HG03097 (cell line): Measurements from ENCODE around the gene REV1.
"Not testable (repeated sequence)": the region's sequence is repeated elsewhere in the genome, so short reads cannot be mapped to it uniquely, and the experiment has no call there.

Experiments used
- ATAC-seq: cut with Tn5 transposase; IDR thresholded peaks from one replicate; pipeline ENCODE4 v1.9.1; 2021; ENCODE audit not compliant: unreplicated experiment, low FRiP score

Gene REV1

DNA sequence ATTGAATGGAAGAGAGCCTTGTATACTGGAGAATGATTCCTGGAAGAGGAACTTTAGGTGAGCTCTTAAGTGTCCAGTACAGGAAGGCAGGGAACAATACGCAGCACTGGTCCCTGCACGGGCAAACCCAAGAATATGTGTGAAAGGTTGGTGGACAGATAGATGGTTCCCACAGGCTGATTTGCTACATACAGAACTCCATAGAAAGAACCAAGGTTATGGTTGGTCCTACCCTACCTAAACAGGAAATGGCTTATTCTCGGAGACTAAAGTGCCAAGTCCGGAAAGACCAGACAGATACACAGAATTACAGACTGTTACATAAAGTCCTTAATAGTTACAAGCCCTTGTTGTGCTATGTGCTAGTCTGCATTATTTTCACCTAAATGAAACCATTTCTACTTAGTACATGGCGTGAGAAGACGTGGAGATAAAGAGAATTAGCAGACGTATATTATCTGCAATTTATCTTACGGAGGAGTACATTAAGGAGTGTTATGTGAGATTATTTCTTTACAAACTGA is 1.2 kb downstream of the REV1 start:
- no peak for ATAC-seq

DNA sequence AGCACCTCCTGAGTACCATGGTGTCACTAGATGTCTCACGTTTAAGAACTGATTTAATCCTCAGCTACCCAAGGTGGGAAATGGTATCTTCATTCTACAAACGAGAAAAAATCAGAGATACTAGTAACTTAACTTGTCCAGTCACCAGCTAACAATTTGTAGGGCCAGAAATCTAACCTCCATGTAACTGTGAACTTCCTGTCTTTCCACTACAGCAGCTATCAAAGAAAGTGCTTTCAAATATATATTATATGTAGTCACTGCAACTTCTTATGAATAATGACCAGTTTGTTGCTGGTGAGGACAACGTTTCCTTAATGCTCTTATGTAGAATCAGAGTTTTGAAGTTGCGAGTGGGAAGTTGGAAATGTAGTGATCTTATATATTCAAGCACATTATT is 1.9 kb downstream of the REV1 start:
- ATAC-seq, result no peak

DNA sequence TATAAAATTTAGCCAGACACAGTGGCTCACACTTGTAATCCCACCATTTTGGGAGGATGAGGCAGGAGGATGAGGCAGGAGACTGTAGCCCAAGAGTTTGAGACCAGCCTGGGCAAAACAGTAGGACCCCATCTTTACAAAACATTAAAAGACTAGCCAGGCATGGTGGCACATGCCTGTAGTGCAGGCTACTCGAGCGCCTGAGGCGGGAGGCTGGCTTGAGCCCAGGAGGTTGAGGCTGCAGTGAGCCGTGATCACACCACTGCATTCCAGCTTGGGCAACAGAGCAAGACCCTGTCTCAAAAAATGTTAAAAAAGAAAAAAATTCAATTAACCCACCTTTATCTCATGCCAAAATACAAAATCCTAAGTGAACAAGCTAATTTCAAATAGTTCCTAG is 4.0 kb downstream of the REV1 start:
- no peak for ATAC-seq

DNA sequence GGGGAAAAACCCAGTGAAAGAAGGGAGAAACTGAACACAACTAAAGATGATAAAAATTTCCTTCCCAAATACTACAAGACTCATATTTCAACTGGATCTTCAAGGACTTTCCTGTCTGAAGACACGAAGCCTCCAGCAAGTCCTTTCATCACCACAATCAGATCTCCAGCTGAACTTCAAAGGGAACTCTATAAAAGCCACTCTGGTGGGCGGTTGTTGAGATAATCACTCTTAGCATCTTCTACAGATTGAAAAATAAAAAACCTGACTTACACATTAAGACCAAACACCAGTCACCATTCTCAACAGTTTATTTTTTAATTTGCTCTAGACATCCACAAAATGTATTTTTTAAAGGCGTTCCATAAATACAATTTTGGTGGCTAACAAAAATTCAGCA is 4.4 kb downstream of the REV1 start:
- no peak for ATAC-seq

DNA sequence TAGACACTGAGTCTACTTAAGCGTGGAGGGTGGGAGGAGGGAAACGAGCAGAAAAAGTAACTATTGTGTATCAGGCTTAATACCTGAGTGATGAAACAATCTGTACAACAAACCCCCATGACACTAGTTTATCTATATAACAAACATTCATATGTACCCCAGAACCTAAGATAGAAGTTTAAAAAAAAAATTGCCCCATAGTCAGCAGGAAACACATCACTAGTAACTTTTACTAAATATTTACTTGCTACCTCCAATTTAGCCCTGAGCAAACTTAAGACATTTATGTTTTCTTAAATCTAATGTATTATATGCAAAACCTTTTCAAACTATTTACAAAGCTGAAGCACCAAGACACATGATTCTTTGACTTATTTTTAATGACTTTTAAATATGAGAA is 5.6 kb downstream of the REV1 start:
- ATAC-seq, result no peak

DNA sequence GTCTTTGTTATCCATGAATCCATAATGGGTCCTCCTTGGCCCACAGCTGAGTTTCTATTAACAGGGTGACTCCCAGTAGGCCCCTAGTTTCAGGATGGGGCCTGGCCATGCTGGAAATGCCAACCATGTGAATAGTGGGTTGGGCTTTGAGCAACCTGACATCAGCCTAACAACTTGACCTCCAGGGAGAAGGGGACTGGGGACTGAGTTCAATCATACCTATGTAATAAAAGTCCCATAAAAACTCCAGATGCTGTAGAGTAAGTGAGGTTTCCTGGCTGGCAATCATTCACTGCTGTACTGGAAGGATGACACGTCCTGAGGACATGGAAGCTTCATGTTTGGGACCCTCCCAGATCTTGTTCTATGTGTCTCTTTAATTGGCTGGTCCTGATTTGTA is 7.9 kb downstream of the REV1 start:
- no peak for ATAC-seq

DNA sequence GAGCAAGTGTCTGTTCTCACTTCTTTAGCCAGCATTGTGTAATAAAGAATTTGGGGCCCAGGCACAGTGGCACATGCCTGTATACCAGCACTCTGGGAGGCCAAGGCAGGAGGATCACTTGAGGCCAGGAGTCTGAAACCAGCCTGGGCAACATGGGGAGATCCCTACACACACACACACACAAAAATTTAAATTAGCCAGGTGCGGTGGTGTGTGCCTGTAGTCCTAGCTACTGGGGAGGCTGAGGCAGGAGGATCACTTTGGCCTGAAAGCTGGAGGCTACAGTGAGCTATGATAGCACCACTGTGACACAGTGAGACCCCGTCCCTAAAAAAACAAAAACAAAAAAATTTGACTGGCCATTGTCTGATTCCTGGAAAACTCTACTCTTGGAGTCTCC is 8.3 kb downstream of the REV1 start:
- no peak for ATAC-seq

DNA sequence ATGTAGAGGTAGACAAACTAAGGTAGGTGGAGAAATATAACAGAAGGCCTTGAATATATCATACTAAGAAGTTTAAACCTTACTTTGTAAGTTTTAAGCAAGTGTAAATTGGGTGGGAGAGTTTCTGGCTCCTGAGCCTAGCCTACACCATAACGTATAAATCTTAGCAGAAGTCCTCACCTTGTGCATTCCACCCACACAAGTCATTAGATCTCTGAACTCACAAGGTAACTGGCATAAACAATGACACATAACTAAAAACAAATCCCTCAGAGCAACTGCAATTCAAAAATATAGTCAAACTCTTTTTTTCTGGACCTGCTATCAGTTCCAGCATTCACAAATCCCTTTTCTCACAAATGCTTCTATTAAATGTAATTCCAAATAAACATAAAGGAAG is 9.4 kb downstream of the REV1 start:
- no peak for ATAC-seq

DNA sequence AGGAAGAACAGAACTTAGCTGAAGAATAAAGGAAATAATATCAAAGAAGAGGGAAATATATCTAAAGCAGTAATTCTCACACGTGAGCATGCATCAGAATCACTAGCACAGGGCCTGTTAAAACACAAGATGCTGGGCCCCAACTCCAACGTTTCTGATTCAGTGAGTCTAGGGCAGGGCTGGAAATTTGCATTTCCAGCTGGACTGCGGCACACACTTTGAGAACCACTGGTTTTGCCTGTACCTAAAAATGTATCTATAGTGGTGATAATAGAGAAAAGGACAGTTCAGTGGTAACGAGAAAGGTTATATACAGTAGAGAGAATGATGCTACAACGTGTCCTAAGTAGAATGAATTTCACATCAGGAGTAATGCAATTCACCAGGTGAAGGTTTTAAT is 11.2 kb downstream of the REV1 start:
- ATAC-seq, result no peak

DNA sequence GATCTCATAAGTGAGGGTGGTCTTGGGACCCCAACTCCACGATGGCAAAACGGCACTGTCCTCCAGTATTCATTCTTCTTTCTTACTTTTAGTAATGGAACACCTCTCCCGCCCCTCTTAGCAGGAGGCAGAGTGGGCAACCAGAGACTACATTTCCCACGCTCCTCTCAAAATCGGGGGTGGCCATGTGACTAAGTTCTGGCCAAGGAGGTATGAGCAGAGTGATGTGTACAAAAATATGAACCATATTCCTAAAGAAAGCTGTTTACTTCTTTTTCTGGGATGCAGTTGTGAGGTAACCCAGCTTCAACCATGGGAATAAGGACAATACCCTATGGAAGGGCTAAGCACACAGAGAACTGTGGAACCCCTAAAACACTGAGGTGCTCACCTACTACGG is 12.8 kb downstream of the REV1 start:
- ATAC-seq, result no peak

DNA sequence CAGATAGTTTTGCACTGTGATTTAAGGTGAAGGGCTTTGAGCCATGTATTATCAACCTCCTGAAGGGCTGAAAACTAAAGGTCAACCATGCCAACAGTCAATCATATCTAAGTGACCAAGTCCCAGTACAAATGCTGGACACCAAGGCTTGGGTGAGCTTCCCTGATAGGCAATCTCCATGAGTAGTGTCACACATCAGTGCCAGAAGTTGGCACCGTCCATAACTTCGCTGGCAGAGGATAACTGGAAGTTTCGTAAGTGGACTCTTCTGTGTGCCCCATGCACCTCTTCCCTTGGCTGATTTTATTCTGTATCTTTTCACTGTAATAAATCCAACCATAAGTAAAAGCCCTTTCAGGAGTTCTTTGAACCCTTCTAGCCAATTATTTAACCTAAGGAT is 13.2 kb downstream of the REV1 start:
- ATAC-seq, result no peak

DNA sequence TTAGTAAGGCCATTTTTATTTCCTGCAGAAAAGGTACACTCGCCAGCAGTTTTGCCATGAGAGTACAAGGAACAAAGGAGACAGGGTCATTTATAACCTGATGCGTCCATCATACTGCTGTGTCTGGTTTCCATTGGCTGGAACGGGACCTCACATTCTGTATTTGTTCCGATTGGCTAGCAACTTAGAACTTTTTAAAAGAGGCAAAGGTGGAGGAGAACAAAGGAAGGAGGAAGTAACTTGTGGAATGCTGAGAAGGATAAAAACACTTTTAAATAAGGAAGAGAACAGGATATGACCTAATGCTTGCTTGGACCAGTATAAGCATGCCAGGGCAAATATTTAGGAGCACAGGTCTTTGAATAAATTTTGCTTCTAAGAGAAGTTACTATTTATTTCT is 14.7 kb downstream of the REV1 start:
- ATAC-seq, result not testable (repeated sequence)

DNA sequence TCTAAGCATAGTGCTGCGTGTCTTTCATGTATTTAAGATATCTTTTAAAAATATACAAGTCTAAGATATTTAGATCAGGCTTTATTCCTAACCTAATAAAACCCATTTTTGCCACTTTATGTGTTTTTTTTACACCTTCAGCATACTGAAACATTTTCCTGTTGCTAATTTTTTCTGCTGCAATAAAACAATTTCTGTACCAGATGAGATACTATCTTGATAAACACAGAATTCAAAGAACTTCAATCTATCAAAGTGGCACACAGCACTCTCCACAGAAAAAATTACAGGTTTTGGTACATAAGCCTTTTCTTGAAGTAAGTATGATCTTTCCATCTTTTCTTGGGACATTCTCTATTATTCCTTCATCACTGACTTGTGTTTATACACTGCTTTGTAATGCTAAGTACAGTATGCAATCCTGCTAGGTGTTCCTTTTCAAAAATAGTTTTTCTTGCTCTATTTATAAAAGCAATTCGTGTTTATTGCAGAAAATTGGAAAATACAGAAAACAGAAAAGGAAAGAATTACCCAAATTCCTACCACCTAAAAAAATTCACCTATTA is 16.2 kb downstream of the REV1 start:
- no peak for ATAC-seq

DNA sequence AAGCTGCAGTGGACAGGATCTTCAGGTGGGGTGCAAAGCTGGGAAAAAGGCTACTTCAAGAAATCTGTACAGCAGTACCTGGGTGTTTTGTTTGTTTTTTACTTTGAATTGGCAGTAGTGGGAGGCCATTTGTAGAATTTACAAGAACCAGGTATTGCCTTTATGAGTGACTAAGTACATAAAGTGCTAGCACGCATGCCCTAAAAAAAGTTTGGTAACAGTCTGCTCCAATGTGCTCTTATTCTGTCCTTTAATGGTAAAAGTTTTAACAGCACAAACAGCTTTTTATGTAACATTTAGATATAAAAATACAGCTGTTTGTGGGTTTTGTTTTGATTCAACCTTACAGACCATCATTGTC is 17.2 kb downstream of the REV1 start:
- ATAC-seq, result no peak

DNA sequence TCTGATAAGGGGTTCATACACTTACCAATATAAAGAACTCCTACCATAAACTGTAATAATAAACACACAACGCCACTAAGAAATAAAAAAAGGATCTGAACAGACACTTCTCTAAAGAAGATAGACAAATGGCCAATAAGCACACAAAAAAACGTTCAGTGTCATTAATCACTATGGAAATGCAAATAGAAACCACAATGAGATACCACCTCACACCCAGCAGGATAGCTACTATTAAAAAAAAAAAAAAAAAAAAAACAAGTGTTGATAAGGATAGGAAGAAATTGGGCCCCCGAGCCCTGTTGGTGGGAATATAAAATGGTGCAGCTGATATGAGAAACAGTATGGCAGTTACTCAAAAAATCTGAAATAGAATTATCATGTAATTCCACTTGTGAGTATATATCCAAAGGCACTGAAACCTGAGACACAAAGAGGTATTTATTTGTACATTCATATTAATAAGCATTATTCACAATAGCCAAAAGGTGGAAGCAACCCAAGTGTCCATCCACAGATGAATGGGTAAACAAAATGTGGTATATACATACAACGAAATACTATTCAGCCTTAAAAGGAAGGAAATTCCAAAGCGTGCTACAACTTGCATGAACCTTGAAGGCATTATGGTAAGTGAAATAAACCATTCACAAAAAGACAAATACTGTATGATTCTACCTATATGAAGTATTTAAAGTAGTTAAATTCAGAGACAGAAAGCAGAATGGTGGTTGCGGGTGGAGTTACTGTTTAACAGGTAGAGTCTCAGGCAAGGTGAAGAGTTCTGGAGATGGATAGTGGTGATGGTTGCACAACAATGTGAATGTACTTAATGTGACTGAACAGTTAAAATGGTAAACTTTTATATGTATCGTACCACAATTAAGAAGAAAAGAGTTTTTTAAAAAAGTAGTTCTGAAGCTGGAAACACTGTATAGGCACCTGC is 17.9 kb downstream of the REV1 start:
- ATAC-seq, result no peak

DNA sequence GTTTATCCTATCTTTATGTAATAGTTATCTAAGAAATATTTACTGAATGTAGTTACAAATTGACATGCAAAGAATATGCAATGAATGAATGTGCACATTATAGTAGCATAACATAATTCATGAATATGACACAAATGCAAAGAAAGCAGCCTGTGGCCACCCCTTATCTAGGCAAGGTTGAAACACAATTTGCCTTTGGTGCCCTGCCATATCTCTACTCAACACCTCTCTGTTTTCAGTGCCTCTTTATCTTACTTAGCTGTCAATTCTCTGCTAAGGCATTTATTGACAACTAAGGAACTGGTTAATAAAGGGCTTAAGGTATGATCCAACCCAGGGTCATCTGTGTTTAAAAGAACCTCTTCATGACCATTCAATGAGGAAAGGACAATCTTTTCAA is 18.9 kb downstream of the REV1 start:
- no peak for ATAC-seq

DNA sequence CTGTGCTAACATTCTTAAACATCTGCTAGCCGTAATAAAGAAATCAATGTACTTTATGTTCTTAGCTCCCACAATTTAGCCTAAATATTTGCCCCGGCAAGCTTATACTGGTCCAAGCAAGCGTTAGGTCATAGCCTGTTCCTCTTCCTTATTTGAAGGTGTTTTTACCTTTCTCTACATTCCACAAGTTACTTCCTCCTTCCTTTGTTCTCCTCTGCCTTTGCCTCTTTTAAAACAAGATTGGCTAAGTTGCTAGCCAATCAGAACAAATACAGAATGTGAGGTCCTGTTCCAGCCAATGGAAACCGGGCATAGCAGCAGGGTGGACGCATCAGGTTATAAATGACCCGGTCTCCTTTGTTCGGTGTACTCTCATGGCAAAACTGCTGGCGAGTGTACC is 19.4 kb downstream of the REV1 start:
- ATAC-seq, result not testable (repeated sequence)

DNA sequence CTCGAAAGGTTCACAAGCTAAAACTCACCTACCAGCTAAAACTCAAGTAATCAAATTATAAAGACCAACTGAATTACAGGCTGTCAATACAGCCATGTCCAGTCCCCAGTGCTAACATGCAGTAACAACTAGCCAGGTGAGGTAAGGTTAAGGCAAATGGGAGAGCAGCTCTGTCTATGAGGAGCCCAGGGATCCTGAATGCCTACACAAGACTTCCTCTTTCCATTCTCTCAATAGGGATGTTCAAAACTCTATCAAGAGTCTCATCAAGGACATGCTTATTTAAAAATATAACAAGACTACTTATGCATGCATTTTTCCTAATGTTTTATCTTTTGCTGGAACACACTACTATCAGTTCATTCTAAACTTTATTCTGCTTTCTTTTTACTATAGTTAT is 20.4 kb downstream of the REV1 start:
- no peak for ATAC-seq

DNA sequence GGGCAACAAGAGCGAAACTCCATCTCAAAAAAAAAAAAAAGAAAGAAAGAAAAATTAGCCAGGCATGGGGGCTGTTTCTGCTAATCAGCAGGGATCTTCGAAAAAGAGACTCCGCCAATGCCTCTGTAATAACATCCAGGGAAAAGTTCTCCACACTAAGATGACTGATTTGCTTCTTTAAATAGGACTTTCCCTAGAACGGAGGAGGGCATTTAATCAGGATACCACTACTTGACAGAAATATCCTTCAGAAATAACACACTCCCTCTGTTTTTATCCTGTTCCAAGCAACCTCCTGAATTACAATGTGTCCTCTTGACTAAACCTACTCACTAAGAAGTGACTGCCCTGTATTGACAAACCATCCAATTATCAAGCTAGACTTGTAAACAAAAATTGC is 21.7 kb downstream of the REV1 start:
- no peak for ATAC-seq

DNA sequence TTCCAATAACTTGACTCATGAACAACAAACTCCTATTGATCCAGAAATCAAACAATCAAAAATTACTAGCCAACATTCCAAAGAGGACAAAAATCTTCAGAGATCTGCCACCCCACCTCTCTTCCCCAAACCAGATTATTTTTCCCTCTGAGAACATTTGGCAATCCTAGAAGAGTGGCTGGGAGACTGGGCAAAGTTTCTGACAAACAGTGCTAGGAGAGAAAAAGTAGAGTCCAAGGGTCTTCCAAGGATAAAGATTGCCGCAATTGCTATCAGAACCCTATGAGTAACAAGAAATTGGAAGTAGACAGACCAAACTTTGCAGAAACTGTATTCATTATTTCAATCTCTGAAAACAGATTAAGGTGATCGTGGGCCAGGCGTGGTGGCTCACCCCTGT is 22.4 kb downstream of the REV1 start:
- no peak for ATAC-seq

DNA sequence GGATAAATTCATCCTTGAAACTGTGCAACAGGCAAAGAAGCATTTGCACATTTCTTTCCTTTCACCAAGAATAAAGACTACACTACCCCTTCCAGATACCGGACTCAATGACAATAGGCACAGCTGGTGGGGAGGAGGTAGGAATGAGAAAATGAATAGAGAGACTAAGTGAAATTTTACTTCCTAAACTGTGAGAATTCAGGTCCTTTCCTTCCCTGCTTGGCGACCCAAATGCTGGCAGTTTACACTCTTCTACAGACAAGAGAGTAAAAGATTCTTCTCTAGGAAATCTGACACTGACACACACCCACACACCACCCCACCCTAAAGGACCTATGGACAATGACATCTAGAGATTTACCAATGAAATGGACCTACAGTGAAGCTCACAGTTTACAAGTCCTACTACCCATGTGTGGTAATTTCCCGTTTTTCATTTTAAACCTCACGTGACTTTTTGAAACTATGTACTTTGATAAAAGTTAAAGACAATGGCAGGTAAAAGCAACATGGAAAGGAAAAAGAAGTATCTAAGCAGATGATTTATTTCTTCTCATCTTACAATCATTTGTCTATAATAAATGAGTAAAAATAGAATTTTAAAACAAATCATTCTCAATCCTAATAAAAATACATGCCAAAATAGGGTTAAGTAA is 27.9 kb downstream of the REV1 start:
- ATAC-seq, result no peak

DNA sequence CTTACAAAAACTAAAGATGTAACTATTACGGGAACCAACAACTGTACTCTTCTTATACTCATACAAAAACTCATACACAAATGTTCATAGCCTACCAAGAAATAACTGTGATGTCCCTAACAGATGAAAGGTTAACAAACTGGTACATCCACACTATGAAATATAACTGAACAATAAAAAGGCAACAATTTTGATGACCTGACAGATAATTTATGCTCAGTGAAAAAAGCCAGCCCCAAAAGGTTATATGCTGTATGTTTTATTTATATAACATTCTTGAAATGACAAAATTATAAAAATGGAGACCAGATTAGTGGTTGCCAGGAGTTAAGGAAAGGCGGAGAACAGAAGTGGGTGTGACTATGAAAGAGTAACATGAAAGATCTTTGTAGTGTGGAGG is 31.3 kb downstream of the REV1 start:
- ATAC-seq, result no peak
